GM18858 (cell line): ENCODE data around the gene DHRS7B.

Experiments
- ATAC-seq: cut with Tn5 transposase; IDR thresholded peaks from one replicate; pipeline ENCODE4 v1.9.1; 2021; ENCODE audit not compliant: unreplicated experiment

Gene DHRS7B

GRCh38 chr17:21149621-21150020 is 22.9 kb downstream of the DHRS7B start:
- ATAC-seq: no peak

DNA sequence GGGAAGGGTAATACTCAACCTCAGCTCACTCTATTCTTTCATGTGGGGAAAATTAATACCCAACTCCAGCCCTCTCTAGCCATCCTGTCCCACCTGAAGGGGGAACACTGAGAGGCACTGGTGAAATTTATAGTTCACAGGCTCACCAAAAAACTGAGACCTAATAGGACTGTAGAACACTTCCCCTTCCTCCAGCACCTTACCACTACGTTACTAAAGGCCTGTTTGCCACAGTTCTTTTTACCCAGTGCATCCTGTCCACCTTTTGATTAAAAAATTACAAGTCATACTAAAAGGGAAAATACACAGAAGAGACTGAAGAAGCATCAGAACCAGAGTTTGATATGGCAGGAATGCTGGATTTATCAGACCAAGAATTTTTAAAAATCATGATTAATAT is 26.0 kb downstream of the DHRS7B start:
- ATAC-seq: no peak

- ATAC-seq: no peak
These were observed 31.0 kb downstream of the DHRS7B start for GRCh38 chr17:21157586-21158370.

DNA sequence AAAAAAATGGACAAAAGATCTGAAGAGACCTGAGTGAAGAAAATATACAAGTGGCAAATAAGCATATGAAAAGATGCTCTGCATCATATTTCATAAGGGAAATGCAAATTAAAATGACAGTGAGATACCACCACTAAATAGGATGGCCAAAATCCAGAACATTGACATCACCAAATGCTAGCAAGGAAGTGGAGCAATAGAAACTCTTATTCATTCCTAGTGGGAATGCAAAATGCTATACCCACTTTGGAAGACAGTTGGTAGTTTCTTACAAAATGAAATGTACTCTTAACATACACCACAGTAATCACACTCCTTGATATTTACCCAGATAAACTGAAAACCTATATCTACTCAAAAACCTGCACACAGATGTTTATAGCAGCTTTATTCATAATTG is 33.6 kb downstream of the DHRS7B start:
- ATAC-seq: no peak

GRCh38 chr17:21161498-21162393 is 35.0 kb downstream of the DHRS7B start:
- ATAC-seq: no peak

GRCh38 chr17:21162394-21162775 is 35.6 kb downstream of the DHRS7B start:
- ATAC-seq: no peak

DNA sequence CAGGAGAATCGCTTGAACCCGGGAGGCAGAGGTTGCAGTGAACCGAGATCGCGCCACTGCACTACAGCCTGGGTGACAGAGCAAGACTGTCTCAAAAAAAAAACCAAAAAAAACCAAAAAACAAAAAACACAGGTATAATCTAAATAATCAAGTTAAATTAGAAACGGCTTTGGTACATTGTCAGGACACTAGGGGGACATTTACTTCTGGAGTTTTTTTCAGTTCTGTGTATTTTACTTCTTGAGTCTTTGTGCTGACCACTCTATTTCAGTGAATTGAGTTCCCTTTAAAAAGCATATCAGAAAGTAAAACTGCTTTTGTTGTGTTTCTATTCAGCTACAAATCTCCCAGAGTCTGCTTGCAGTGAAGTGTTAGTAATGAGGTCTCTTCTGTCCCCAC is 36.3 kb downstream of the DHRS7B start:
- no peak for ATAC-seq

GRCh38 chr17:21164216-21164615 is 37.5 kb downstream of the DHRS7B start:
- no peak for ATAC-seq

DNA sequence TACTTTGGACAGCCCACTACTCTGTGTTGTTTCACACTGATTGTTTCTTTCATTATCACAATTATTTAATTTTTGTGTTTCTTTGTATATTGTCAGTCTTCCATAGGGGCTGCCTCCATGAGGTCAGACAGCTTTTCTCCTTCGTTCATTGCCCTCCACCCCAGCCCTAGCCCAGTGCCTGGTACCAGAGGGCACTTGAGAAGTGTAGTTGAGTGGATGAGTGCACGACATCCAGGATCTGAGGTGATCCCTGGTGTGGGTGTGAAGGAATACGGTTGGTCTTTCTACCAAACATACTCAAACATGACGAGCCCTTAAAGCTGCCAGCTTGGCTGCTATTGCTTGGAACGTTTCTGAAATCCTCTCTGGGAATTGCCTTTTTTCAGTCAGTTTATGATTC is 37.9 kb downstream of the DHRS7B start:
- ATAC-seq: no peak

- ATAC-seq: no peak
These were observed 39.3 kb downstream of the DHRS7B start for GRCh38 chr17:21165922-21166594.

GRCh38 chr17:21166595-21167210 is 39.9 kb downstream of the DHRS7B start:
- ATAC-seq: no peak

- no peak for ATAC-seq
These were observed 40.5 kb downstream of the DHRS7B start for GRCh38 chr17:21167303-21167702.

- no peak for ATAC-seq
These were observed 41.7 kb downstream of the DHRS7B start for GRCh38 chr17:21168555-21168865.

GRCh38 chr17:21169496-21169895 is 42.7 kb downstream of the DHRS7B start:
- ATAC-seq: no peak

DNA sequence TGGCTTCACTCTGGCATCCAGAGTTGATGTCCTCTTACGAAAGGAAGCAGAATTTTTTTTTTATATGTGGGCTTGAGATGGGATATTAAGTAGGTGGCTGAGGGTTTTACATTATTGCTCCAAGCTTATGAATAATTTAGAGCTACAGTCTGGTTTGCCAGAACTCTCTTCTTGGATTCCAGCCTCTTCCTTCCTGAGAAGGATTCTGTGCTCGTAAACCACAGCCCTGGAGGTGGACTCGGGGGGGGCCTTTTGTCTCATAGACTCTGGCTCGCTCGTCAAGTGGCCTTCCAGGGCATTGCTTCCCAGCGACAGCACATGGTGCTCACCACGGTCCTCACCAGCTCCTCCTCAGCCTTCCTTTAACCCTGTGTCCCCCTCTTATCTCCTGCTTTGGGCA is 44.0 kb downstream of the DHRS7B start:
- no peak for ATAC-seq

DNA sequence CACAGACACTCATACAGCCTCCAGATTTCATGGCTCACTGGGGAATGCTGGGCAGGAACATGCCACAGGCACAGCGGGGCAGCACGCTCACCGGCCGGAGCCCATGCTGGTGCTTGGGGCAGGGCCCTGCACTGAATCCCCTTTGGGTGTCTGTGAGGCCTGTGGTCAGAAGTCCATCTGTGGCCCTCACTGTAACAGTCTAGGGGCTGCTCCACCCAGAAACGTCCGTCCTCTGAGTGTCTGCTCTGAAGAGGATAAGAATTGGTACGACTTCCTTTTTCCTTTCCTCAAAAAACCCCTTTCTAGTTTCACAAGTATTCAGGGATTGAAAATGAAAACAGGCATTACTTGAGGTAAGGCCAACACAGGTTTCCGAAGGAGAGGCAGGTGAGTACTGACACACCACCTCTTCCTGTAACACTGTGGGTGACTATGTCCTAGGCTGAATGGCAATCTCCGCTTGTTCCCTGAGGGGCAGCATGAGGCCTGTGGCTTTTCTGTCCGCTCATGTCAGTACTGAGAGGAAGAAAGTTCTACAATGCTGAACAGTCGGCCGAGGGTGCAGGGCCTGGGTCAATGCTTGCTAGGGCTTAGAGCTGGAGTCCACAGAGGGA is 44.7 kb downstream of the DHRS7B start:
- ATAC-seq: peak; percentile 77

- ATAC-seq: no peak
These were observed 45.3 kb downstream of the DHRS7B start for GRCh38 chr17:21171970-21172510.

DNA sequence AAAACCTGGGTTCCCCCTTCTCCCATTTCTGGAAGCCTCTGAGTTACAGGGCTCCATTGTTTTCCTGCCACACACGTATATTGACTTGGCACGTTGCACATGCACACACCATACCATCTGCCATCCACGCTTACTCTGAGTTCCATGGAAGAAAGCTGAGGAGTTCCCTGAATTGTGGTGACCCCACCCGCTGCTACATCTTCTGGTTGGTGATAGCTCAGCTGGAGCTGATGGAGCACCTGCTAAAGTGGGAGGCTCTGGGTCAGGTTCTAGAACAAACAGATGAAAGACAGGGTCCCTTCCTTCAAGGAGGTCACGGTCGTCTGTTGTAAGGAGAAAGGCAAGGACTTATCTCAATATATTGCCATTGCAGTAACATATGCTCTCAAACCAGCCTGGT is 46.1 kb downstream of the DHRS7B start:
- ATAC-seq: no peak

- no peak for ATAC-seq
These were observed 46.8 kb downstream of the DHRS7B start for GRCh38 chr17:21173543-21173942.

DNA sequence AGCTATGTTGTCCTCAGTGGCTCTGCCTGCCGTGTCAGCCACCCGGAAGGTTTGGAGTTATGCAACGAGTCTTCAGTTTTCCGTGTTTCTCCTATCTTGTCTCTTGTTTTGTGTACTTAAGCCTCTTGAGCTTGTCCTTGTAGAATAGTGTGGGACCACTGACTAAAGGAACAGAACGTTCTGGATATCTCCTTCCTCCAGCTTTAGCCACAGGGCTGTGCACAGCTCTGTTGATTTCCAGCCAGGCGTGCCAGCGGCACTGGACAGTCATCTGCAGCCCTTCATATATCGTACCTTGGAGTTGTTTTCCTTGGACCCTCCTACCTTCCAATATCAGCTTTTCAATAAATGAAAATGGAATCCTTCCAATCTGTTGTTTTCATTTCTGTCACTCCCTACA is 47.4 kb downstream of the DHRS7B start:
- no peak for ATAC-seq

GRCh38 chr17:21174713-21175112 is 47.9 kb downstream of the DHRS7B start:
- no peak for ATAC-seq
